Loucy (cell line): ENCODE measurements around the gene PAQR8.

ENCODE experiments used
- H2AFZ ChIP-seq: fragments of 200-600 bp; sonication (generic); 2 replicates; pipeline ENCODE4 v1.6.0; 2016; ENCODE audit warnings: antibody characterized with exemption, mild to moderate bottlenecking, low read length, moderate library complexity
- H3F3A ChIP-seq: fragments of 200-600 bp; 2 replicates; pipeline ENCODE4 v1.6.0; 2016; ENCODE audit warnings: antibody characterized with exemption, low read depth, mild to moderate bottlenecking
- H3K27me3 ChIP-seq: fragments of 200-600 bp; sonication (generic); 2 replicates; pipeline ENCODE4 v1.6.1; 2014; ENCODE audit warnings: low read length, mild to moderate bottlenecking; ENCODE audit not compliant: insufficient read depth, poor library complexity, severe bottlenecking
- H3K36me3 ChIP-seq: fragments of 200-600 bp; sonication (generic); 2 replicates; pipeline ENCODE4 v1.6.1; 2016; ENCODE audit warnings: low read length; ENCODE audit not compliant: insufficient read depth
- H3K4me1 ChIP-seq: fragments of 200-600 bp; sonication (generic); 2 replicates; pipeline ENCODE4 v1.5.1; 2014; ENCODE audit warnings: low read length, mild to moderate bottlenecking; ENCODE audit not compliant: insufficient read depth, poor library complexity, severe bottlenecking
- H3K4me2 ChIP-seq: fragments of 200-600 bp; sonication (generic); 2 replicates; pipeline ENCODE4 v1.6.0; 2014; ENCODE audit warnings: antibody characterized with exemption, low read length, low read depth, mild to moderate bottlenecking; ENCODE audit not compliant: poor library complexity, severe bottlenecking
- H3K4me3 ChIP-seq: fragments of 200-600 bp; sonication (generic); 2 replicates; pipeline ENCODE4 v1.5.1; 2014; ENCODE audit warnings: low read length, mild to moderate bottlenecking, mixed read lengths; ENCODE audit not compliant: poor library complexity, severe bottlenecking
- H3K79me2 ChIP-seq: fragments of 200-600 bp; sonication (generic); 2 replicates; pipeline ENCODE4 v1.6.1; 2014; ENCODE audit warnings: low read length; ENCODE audit not compliant: insufficient read depth
- H3K9ac ChIP-seq: fragments of 200-600 bp; sonication (generic); 2 replicates; pipeline ENCODE4 v1.6.0; 2014; ENCODE audit warnings: mild to moderate bottlenecking, low read depth, low read length, moderate library complexity; ENCODE audit not compliant: poor library complexity, severe bottlenecking
- H3K9me2 ChIP-seq: fragments of 200-600 bp; sonication (generic); replicated peaks from 2 replicates; pipeline ENCODE4 v1.6.1; 2016; ENCODE audit warnings: low read depth, low read length, mixed read lengths
- H3K9me3 ChIP-seq: fragments of 200-600 bp; sonication (generic); 2 replicates; pipeline ENCODE4 v1.6.1; 2014; ENCODE audit warnings: mild to moderate bottlenecking, antibody characterized with exemption, low read length, low read depth; ENCODE audit not compliant: insufficient read depth
- H4K20me1 ChIP-seq: fragments of 200-600 bp; sonication (generic); 2 replicates; pipeline ENCODE4 v1.6.0; 2014; ENCODE audit warnings: antibody characterized with exemption, low read length, mild to moderate bottlenecking; ENCODE audit not compliant: insufficient read depth, poor library complexity, severe bottlenecking
- CTCF ChIP-seq: fragments of 200-600 bp; sonication (generic); conservative IDR thresholded peaks from 2 replicates; pipeline ENCODE4 v1.5.1; 2014; ENCODE audit warnings: mild to moderate bottlenecking, antibody characterized with exemption, low read length
- EZH2phosphoT487 ChIP-seq: fragments of 200-600 bp; IDR thresholded peaks from 2 replicates; pipeline ENCODE4 v1.6.1; 2018; ENCODE audit warnings: antibody characterized with exemption, mild to moderate bottlenecking, moderate library complexity, borderline replicate concordance

PAQR8 gene

GRCh38 chr6:52361414-52361944, 472 bp upstream of the PAQR8 start:
- peaks cover 39% of the 10 kb centered on the region for H3K79me2 ChIP-seq

GRCh38 chr6:52362443-52363227, 684 bp downstream of the PAQR8 start:
- no peaks in the 10 kb centered on the region for H3K9me2 ChIP-seq
- no peaks in the 10 kb centered on the region for H3K36me3 ChIP-seq
- TF ChIP-seq EZH2phosphoT487 (no peak), CTCF (peak; percentile 36; the same call in 1 of the 2 replicates)
- no peaks in the 10 kb centered on the region for H3K9me3 ChIP-seq
- no peaks in the 10 kb centered on the region for H3K27me3 ChIP-seq
- peak overlapping the region; percentile 97 for H3K4me2 ChIP-seq
- H3K4me3 ChIP-seq: peak overlapping the region; percentile 91
- peaks cover 47% of the 10 kb centered on the region for H3K79me2 ChIP-seq
- H3K9ac ChIP-seq: peak overlapping the region; percentile 89
- H3F3A ChIP-seq: no peaks in the 10 kb centered on the region
- peaks cover 30% of the 10 kb centered on the region for H3K4me1 ChIP-seq
- H4K20me1 ChIP-seq: peaks cover 4% of the 10 kb centered on the region
- H2AFZ ChIP-seq: peak overlapping the region; percentile 91

More at GRCh38 chr6:52361414-52361944, 472 bp upstream of the PAQR8 start:
- no peak for TF ChIP-seq CTCF
- TF ChIP-seq EZH2phosphoT487: no peak
- no peaks in the 10 kb centered on the region for H3K9me3 ChIP-seq
- no peaks in the 10 kb centered on the region for H3K36me3 ChIP-seq
- no peaks in the 10 kb centered on the region for H3K27me3 ChIP-seq
- H3K4me2 ChIP-seq: peak overlapping the region; percentile 67
- H2AFZ ChIP-seq: peak overlapping the region; percentile 70
- H3F3A ChIP-seq: no peaks in the 10 kb centered on the region
- H3K9me2 ChIP-seq: no peaks in the 10 kb centered on the region
- peak overlapping the region; percentile 91 for H3K4me3 ChIP-seq
- peaks cover 30% of the 10 kb centered on the region for H3K4me1 ChIP-seq
- H4K20me1 ChIP-seq: peaks cover 4% of the 10 kb centered on the region
- H3K9ac ChIP-seq: peak overlapping the region; percentile 60

- no peaks in the 10 kb centered on the region for H3K27me3 ChIP-seq
- peak overlapping the region; percentile 91 for H3K4me3 ChIP-seq
- H3K36me3 ChIP-seq: no peaks in the 10 kb centered on the region
- H3K9me2 ChIP-seq: no peaks in the 10 kb centered on the region
- peaks cover 51% of the 10 kb centered on the region for H3K79me2 ChIP-seq
- no peaks in the 10 kb centered on the region for H3F3A ChIP-seq
- peaks cover 30% of the 10 kb centered on the region for H3K4me1 ChIP-seq
- H3K9ac ChIP-seq: peak overlapping the region; percentile 89
- peak overlapping the region; percentile 91; the same call in 1 of the 2 replicates for H2AFZ ChIP-seq
- H3K4me2 ChIP-seq: peak overlapping the region; percentile 97
- TF ChIP-seq EZH2phosphoT487 (no peak), CTCF (no peak)
- no peaks in the 10 kb centered on the region for H3K9me3 ChIP-seq
- peaks cover 4% of the 10 kb centered on the region for H4K20me1 ChIP-seq
These were observed 1.4 kb downstream of the PAQR8 start for GRCh38 chr6:52363228-52363867.
